Measurements from ENCODE around the gene PKHD1. TPM values are rescaled to one million over a fixed set of nuclear protein-coding genes. Genes with fewer than 3 reads are reported as not detected.

PKHD1 gene
- total and polyA plus RNA-seq, 2 experiments from 2014 or later: 0.47 to 3.3 TPM

DNA sequence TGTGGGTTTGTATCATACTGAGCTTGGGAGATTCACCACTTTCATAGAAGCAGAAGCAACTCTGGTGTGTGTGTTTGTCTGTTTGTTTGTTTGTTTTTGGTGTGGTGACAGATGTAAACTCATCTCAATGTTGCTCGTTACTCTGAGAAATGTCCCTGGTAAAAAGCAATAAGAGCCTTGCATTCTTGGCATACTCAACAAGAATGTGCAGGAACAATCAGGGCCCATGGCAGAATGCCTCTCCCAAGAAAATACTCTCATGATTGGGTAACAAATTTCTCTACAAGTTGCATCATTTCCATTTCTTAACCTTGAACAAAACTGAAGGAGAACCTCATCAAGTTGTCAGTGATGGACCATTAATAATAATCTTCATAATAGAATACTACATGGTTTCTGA is 43.0 kb upstream of the PKHD1 start:
- Histone ChIP-seq H3K27ac (no peak overlapping the region), H3K4me2 (no peak overlapping the region), H4K20me1 (ENCODE audit: insufficient read depth, poor library complexity, severe bottlenecking) (no peaks in the 10 kb centered on the region), H3K4me3 (no peak overlapping the region), H2AFZ (no peak overlapping the region), H3K9me2 (replicated peaks; ENCODE audit: insufficient read depth) (no peaks in the 10 kb centered on the region), H3K79me2 (no peaks in the 10 kb centered on the region), H3K9me3 (ENCODE audit: low read depth) (no peaks in the 10 kb centered on the region), H3K4me1 (ENCODE audit: insufficient read depth) (no peaks in the 10 kb centered on the region), H3K36me3 (replicated peaks; ENCODE audit: insufficient read depth, low read depth) (no peaks in the 10 kb centered on the region), H3K27me3 (no peaks in the 10 kb centered on the region)
- TF ChIP-seq EZH2phosphoT487 (IDR thresholded peaks at IDR 0.05; ENCODE audit: low read depth, severe bottlenecking, unreplicated experiment) (no peak), EZH2 (IDR thresholded peaks at IDR 0.05; ENCODE audit: borderline replicate concordance) (no peak)
- TF ChIP-seq, protein P1, sequence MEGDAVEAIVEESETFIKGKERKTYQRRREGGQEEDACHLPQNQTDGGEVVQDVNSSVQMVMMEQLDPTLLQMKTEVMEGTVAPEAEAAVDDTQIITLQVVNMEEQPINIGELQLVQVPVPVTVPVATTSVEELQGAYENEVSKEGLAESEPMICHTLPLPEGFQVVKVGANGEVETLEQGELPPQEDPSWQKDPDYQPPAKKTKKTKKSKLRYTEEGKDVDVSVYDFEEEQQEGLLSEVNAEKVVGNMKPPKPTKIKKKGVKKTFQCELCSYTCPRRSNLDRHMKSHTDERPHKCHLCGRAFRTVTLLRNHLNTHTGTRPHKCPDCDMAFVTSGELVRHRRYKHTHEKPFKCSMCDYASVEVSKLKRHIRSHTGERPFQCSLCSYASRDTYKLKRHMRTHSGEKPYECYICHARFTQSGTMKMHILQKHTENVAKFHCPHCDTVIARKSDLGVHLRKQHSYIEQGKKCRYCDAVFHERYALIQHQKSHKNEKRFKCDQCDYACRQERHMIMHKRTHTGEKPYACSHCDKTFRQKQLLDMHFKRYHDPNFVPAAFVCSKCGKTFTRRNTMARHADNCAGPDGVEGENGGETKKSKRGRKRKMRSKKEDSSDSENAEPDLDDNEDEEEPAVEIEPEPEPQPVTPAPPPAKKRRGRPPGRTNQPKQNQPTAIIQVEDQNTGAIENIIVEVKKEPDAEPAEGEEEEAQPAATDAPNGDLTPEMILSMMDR (IDR thresholded peaks at IDR 0.05; ENCODE audit: poor library complexity): no peak
- DNase-seq (ENCODE audit: low spot score): no peak
- 41% methylated on average over 1 of the region's 1 CpG for WGBS (ENCODE audit: low lambda C conversion rate, missing lambda C conversion rate)

- no peak for TF ChIP-seq EZH2 (IDR thresholded peaks at IDR 0.05; ENCODE audit: borderline replicate concordance)
- no peak for TF ChIP-seq EZH2phosphoT487 (IDR thresholded peaks at IDR 0.05; ENCODE audit: low read depth, severe bottlenecking, unreplicated experiment)
- TF ChIP-seq, protein P1 (IDR thresholded peaks at IDR 0.05; ENCODE audit: poor library complexity): no peak
- H3K36me3 ChIP-seq (replicated peaks; ENCODE audit: insufficient read depth, low read depth): no peaks in the 10 kb centered on the region
- H3K9me2 ChIP-seq (replicated peaks; ENCODE audit: insufficient read depth): no peaks in the 10 kb centered on the region
- H3K4me3 ChIP-seq: no peak overlapping the region
- no peak overlapping the region for H3K27ac ChIP-seq
- DNase-seq (ENCODE audit: low spot score): no peak
- no peaks in the 10 kb centered on the region for H3K79me2 ChIP-seq
- H3K27me3 ChIP-seq: no peaks in the 10 kb centered on the region
- H4K20me1 ChIP-seq (ENCODE audit: insufficient read depth, poor library complexity, severe bottlenecking): no peaks in the 10 kb centered on the region
- H3K4me2 ChIP-seq: no peak overlapping the region
- H3K4me1 ChIP-seq (ENCODE audit: insufficient read depth): no peaks in the 10 kb centered on the region
- no peak overlapping the region for H2AFZ ChIP-seq
- no peaks in the 10 kb centered on the region for H3K9me3 ChIP-seq (ENCODE audit: low read depth)
- 57% methylated on average over 4 of the region's 4 CpGs for WGBS (ENCODE audit: low lambda C conversion rate, missing lambda C conversion rate)
These were observed 40.5 kb upstream of the PKHD1 start for GRCh38 chr6:52127957-52128356.

DNA sequence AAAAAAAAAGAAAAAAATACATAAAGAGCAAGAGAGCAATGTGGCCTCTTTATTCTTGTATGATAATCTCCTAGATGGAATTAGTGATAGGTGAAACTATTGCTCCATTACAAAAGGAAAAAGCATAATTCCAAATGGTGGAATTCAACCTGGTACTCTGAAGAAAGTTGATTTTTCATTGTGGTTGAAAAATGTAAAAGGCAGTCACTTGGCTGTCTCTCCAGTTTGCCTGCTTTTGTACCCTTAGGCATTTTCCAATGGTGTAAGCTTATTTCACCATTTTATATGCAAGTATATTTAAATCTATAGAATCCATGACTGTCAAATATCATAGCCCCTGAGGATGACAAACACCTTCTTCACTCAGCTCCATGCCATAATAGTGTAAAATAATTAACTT is 38.8 kb upstream of the PKHD1 start:
- H3K9me3 ChIP-seq (ENCODE audit: low read depth): no peaks in the 10 kb centered on the region
- H3K4me2 ChIP-seq: no peak overlapping the region
- no peak overlapping the region for H3K4me3 ChIP-seq
- no peak for DNase-seq (ENCODE audit: low spot score)
- no peak overlapping the region for H3K27ac ChIP-seq
- H3K79me2 ChIP-seq: no peaks in the 10 kb centered on the region
- no peaks in the 10 kb centered on the region for H3K9me2 ChIP-seq (replicated peaks; ENCODE audit: insufficient read depth)
- no peaks in the 10 kb centered on the region for H4K20me1 ChIP-seq (ENCODE audit: insufficient read depth, poor library complexity, severe bottlenecking)
- no peaks in the 10 kb centered on the region for H3K4me1 ChIP-seq (ENCODE audit: insufficient read depth)
- H3K27me3 ChIP-seq: no peaks in the 10 kb centered on the region
- TF ChIP-seq EZH2phosphoT487 (IDR thresholded peaks at IDR 0.05; ENCODE audit: low read depth, severe bottlenecking, unreplicated experiment) (no peak), EZH2 (IDR thresholded peaks at IDR 0.05; ENCODE audit: borderline replicate concordance) (no peak)
- TF ChIP-seq, protein P1 (IDR thresholded peaks at IDR 0.05; ENCODE audit: poor library complexity): no peak
- H3K36me3 ChIP-seq (replicated peaks; ENCODE audit: insufficient read depth, low read depth): no peaks in the 10 kb centered on the region
- H2AFZ ChIP-seq: no peak overlapping the region

GRCh38 chr6:52125572-52125971 is 38.2 kb upstream of the PKHD1 start:
- H4K20me1 ChIP-seq (ENCODE audit: insufficient read depth, poor library complexity, severe bottlenecking): no peaks in the 10 kb centered on the region
- DNase-seq (ENCODE audit: low spot score): no peak
- H3K9me2 ChIP-seq (replicated peaks; ENCODE audit: insufficient read depth): no peaks in the 10 kb centered on the region
- H3K4me1 ChIP-seq (ENCODE audit: insufficient read depth): no peaks in the 10 kb centered on the region
- H3K36me3 ChIP-seq (replicated peaks; ENCODE audit: insufficient read depth, low read depth): no peaks in the 10 kb centered on the region
- no peak overlapping the region for H2AFZ ChIP-seq
- no peak overlapping the region for H3K4me3 ChIP-seq
- 69% methylated on average over 1 of the region's 1 CpG for WGBS (ENCODE audit: low lambda C conversion rate, missing lambda C conversion rate)
- H3K27ac ChIP-seq: no peak overlapping the region
- H3K4me2 ChIP-seq: peak overlapping the region; percentile 56
- no peak for TF ChIP-seq EZH2 (IDR thresholded peaks at IDR 0.05; ENCODE audit: borderline replicate concordance)
- no peaks in the 10 kb centered on the region for H3K9me3 ChIP-seq (ENCODE audit: low read depth)
- no peaks in the 10 kb centered on the region for H3K27me3 ChIP-seq
- H3K79me2 ChIP-seq: no peaks in the 10 kb centered on the region

All from hepatocyte (in vitro differentiated cells).